DND-41 (cell line): ENCODE data around the gene TRPM5.

ENCODE experiments used
- EZH2 ChIP-seq: IDR thresholded peaks from 3 replicates; pipeline ENCODE4 v1.6.1; 2012; ENCODE audit warnings: borderline replicate concordance, low read depth, mild to moderate bottlenecking, moderate library complexity, low read length, inconsistent platforms; ENCODE audit not compliant: severe bottlenecking
- TF ChIP-seq, protein P1 (sequence below): IDR thresholded peaks from 2 replicates; pipeline ENCODE4 v1.5.1; 2012; ENCODE audit warnings: borderline replicate concordance, low read length, moderate library complexity, mild to moderate bottlenecking; ENCODE audit not compliant: poor library complexity, severe bottlenecking; ENCODE audit errors: extremely low read depth

DNA sequence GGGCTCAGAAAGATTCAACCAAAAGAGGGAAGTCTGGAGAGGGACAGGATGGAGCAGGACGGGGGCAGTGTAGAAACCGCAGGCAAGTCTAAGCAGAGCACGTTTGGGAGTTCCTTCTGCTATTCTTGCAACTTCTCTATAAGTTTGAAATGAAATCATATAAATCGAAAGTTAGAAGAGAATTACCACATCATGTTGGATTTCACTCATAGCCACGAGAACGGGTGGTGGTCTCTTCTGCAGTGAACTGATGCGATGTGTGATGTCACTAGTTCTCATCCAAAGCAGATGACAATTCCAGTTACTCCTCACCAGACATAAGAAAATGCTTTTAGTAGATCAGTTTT lies 36.5 kb upstream of the TRPM5 start:
- TF ChIP-seq, protein P1, sequence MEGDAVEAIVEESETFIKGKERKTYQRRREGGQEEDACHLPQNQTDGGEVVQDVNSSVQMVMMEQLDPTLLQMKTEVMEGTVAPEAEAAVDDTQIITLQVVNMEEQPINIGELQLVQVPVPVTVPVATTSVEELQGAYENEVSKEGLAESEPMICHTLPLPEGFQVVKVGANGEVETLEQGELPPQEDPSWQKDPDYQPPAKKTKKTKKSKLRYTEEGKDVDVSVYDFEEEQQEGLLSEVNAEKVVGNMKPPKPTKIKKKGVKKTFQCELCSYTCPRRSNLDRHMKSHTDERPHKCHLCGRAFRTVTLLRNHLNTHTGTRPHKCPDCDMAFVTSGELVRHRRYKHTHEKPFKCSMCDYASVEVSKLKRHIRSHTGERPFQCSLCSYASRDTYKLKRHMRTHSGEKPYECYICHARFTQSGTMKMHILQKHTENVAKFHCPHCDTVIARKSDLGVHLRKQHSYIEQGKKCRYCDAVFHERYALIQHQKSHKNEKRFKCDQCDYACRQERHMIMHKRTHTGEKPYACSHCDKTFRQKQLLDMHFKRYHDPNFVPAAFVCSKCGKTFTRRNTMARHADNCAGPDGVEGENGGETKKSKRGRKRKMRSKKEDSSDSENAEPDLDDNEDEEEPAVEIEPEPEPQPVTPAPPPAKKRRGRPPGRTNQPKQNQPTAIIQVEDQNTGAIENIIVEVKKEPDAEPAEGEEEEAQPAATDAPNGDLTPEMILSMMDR, result no peak
- TF ChIP-seq EZH2, result no peak
